Lower leg skin (tissue), 3 donors: ENCODE measurements around the gene SORCS2.

ENCODE experiments used
- CTCF ChIP-seq, 3 donors: fragments of 450-650 bp; IDR thresholded peaks; one replicate each; pipeline ENCODE4 v1.5.1; 2016; ENCODE audit warnings: antibody characterized with exemption in 3 of 3, mild to moderate bottlenecking in 3 of 3, moderate library complexity in 2 of 3
- POLR2A ChIP-seq, 2 donors: fragments of 450-650 bp; IDR thresholded peaks; one replicate each; pipeline ENCODE4 v1.6.1; 2016 to 2017; ENCODE audit warnings: antibody characterized with exemption in 2 of 2, mild to moderate bottlenecking in 1 of 2, moderate library complexity in 1 of 2

GRCh38 chr4:7248857-7249256 lies 56.5 kb downstream of the SORCS2 start:
- TF ChIP-seq CTCF (IDR thresholded peaks at IDR 0.05) (no peak), POLR2A (IDR thresholded peaks at IDR 0.05) (no peak)
